GM10266 (cell line): ENCODE results near the gene CLEC20A.

Source experiments
- DNase-seq: peaks from one replicate; pipeline ENCODE4 v3.0.0; 2012; ENCODE audit errors: extremely low spot score
- CTCF ChIP-seq: IDR thresholded peaks from 2 replicates; pipeline ENCODE4 v1.5.1; 2012; ENCODE audit warnings: mild to moderate bottlenecking, low read depth; ENCODE audit not compliant: control insufficient read depth, insufficient read depth; ENCODE audit errors: missing control alignments

CLEC20A gene

GRCh38 chr1:178491721-178492120, 5.0 kb downstream of the CLEC20A start:
- TF ChIP-seq CTCF, result no peak
- DNase-seq, result no peak

- TF ChIP-seq CTCF, result no peak
- DNase-seq, result no peak
Measured at GRCh38 chr1:178490967-178491366, 5.8 kb downstream of the CLEC20A start.

GRCh38 chr1:178490136-178490535, 6.6 kb downstream of the CLEC20A start:
- DNase-seq, result no peak
- TF ChIP-seq CTCF, result no peak

- TF ChIP-seq CTCF, result no peak
- DNase-seq, result no peak
Measured at GRCh38 chr1:178489399-178489798, 7.4 kb downstream of the CLEC20A start.

GRCh38 chr1:178488393-178488792, 8.4 kb downstream of the CLEC20A start:
- no peak for DNase-seq
- no peak for TF ChIP-seq CTCF

GRCh38 chr1:178487070-178487615, 9.6 kb downstream of the CLEC20A start:
- DNase-seq, result no peak
- TF ChIP-seq CTCF, result no peak

GRCh38 chr1:178486100-178487069, 10.4 kb downstream of the CLEC20A start:
- no peak for TF ChIP-seq CTCF
- no peak for DNase-seq
